ENCODE measurements around the gene GABPB2. TPM values are rescaled to one million over a fixed set of nuclear protein-coding genes. Genes with fewer than 3 reads are reported as not detected.

GABPB2 gene
- polyA plus RNA-seq, 3 donors = 2.2 to 14.0 (median 2.2) TPM

GRCh38 chr1:151051356-151052009 lies 19.1 kb upstream of the GABPB2 start:
- Histone ChIP-seq H3K27ac (ENCODE audit: low read depth in 1 of 2, low read length in 2 of 2) (no peak overlapping the region), H3K9me3 (replicated peaks in 1 of 2; ENCODE audit: control insufficient read depth in 1 of 2, insufficient read depth in 1 of 2, low read length in 2 of 2) (no peaks in the 10 kb centered on the region), H3K4me3 (replicated peaks in 1 of 3; ENCODE audit: low read depth in 2 of 3, low read length in 3 of 3) (no peak overlapping the region), H4K20me1 (ENCODE audit: insufficient read depth, low read length) (peaks cover 78% of the 10 kb centered on the region), H2AFZ (ENCODE audit: insufficient read depth, low read depth, low read length, poor library complexity, severe bottlenecking) (no peak overlapping the region), H3K4me1 (ENCODE audit: control insufficient read depth in 1 of 2, insufficient read depth in 2 of 2, low read length in 2 of 2) (peaks cover 33 to 47% of the 10 kb centered on the region in 2 donors), H3K36me3 (replicated peaks in 1 of 2; ENCODE audit: control insufficient read depth in 1 of 2, insufficient read depth in 2 of 2, low read length in 2 of 2) (peaks cover 54 to 55% of the 10 kb centered on the region in 2 donors), H3K4me2 (replicated peaks; ENCODE audit: extremely low read depth, low read length, poor library complexity, severe bottlenecking) (no peak overlapping the region), H3K9ac (ENCODE audit: insufficient read depth, low read length, poor library complexity, severe bottlenecking) (no peak overlapping the region), H3K79me2 (ENCODE audit: insufficient read depth, low read length) (peaks cover 27% of the 10 kb centered on the region), H3K27me3 (ENCODE audit: control insufficient read depth in 2 of 2, insufficient read depth in 2 of 2, low read length in 2 of 2) (peaks cover 3 to 20% of the 10 kb centered on the region in 2 donors)
- peak overlapping the region in 3 of 7 donors; percentile 5 to 61 (median 43) for H3K27ac Mint-ChIP-seq
- peaks cover 59% of the 10 kb centered on the region for H3K4me1 Mint-ChIP-seq
- no peak overlapping the region for H3K4me3 Mint-ChIP-seq
- no peak for TF ChIP-seq CTCF (IDR thresholded peaks at IDR 0.05)
- WGBS (ENCODE audit: insufficient coverage) = 100% methylated on average over 1 of the region's 2 CpGs
- DNase-seq = no peak
- H3K27me3 Mint-ChIP-seq (ENCODE audit: low read depth in 3 of 3) = peaks cover 0 to 27% (median 24%) of the 10 kb centered on the region in 3 donors
- peaks cover 0 to 7% (median 0%) of the 10 kb centered on the region in 7 donors for H3K9me3 Mint-ChIP-seq
- peaks cover 58 to 65% of the 10 kb centered on the region in 2 donors for H3K36me3 Mint-ChIP-seq
- intact Hi-C loops (cut with micrococcal nuclease) = no loop called here

- 71% methylated on average over 1 of the region's 4 CpGs for WGBS (ENCODE audit: insufficient coverage)
- Histone ChIP-seq H2AFZ (ENCODE audit: insufficient read depth, low read depth, low read length, poor library complexity, severe bottlenecking) (no peak overlapping the region), H3K27me3 (ENCODE audit: control insufficient read depth in 2 of 2, insufficient read depth in 2 of 2, low read length in 2 of 2) (no peaks in the 10 kb centered on the region), H4K20me1 (ENCODE audit: insufficient read depth, low read length) (peaks cover 92% of the 10 kb centered on the region), H3K4me3 (replicated peaks in 1 of 3; ENCODE audit: low read depth in 2 of 3, low read length in 3 of 3) (peak overlapping the region in 1 of 3 experiments; percentile 99), H3K4me1 (ENCODE audit: control insufficient read depth in 1 of 2, insufficient read depth in 2 of 2, low read length in 2 of 2) (peaks cover 37 to 48% of the 10 kb centered on the region in 2 donors), H3K4me2 (replicated peaks; ENCODE audit: extremely low read depth, low read length, poor library complexity, severe bottlenecking) (peak overlapping the region; percentile 89), H3K9me3 (replicated peaks in 1 of 2; ENCODE audit: control insufficient read depth in 1 of 2, insufficient read depth in 1 of 2, low read length in 2 of 2) (no peaks in the 10 kb centered on the region), H3K79me2 (ENCODE audit: insufficient read depth, low read length) (peaks cover 63% of the 10 kb centered on the region), H3K27ac (ENCODE audit: low read depth in 1 of 2, low read length in 2 of 2) (peak overlapping the region in 1 of 2 donors; percentile 94), H3K36me3 (replicated peaks in 1 of 2; ENCODE audit: control insufficient read depth in 1 of 2, insufficient read depth in 2 of 2, low read length in 2 of 2) (peaks cover 55 to 59% of the 10 kb centered on the region in 2 donors), H3K9ac (ENCODE audit: insufficient read depth, low read length, poor library complexity, severe bottlenecking) (peak overlapping the region; percentile 30)
- Mint-ChIP-seq H3K27ac (peak overlapping the region in 6 of 7 donors; percentile 26 to 100 (median 79)), H3K36me3 (peaks cover 66 to 77% of the 10 kb centered on the region in 2 donors), H3K4me1 (peaks cover 57% of the 10 kb centered on the region), H3K27me3 (ENCODE audit: low read depth in 3 of 3) (peaks cover 2 to 4% (median 4%) of the 10 kb centered on the region in 3 donors), H3K9me3 (no peaks in the 10 kb centered on the region), H3K4me3 (peak overlapping the region in 1 of 2 donors; percentile 24)
- no peak for DNase-seq
- intact Hi-C loops (cut with micrococcal nuclease) = loop anchor here in 1 of 2 donors (5.0 kb wide), 2 partner anchors 33 to 48 kb away; partner anchors contain the start of genes MINDY1 and PRUNE1
- no peak for TF ChIP-seq CTCF (IDR thresholded peaks at IDR 0.05)
These were observed 15.5 kb upstream of the GABPB2 start for GRCh38 chr1:151054971-151055547.

All from CD14-positive monocyte (primary cell).